SK-N-SH treated with all-trans-retinoic acid at 6 μM for 48 hours (cell line): ENCODE data around the gene DNAH8.

Experiments
- ATAC-seq: fragments of 200-7000 bp; cut with Tn5 transposase; 3 replicates; pipeline ENCODE4 v1.9.1; 2020; ENCODE audit warnings: mild to moderate bottlenecking, moderate library complexity
- ARNTL ChIP-seq: fragments of 450-650 bp; formaldehyde crosslinking; IDR thresholded peaks from 2 replicates; pipeline ENCODE4 v1.5.0; 2020; ENCODE audit warnings: low read depth, mild to moderate bottlenecking, moderate library complexity, borderline replicate concordance
- BACH2 ChIP-seq: fragments of 250-450 bp; sonication (Bioruptor Pico); IDR thresholded peaks from 2 replicates; pipeline ENCODE4 v1.9.0; 2021; ENCODE audit warnings: mild to moderate bottlenecking, borderline replicate concordance
- CSDC2 ChIP-seq: fragments of 250-450 bp; sonication (Bioruptor Pico); IDR thresholded peaks from 2 replicates; pipeline ENCODE4 v1.5.0; 2020; ENCODE audit warnings: mild to moderate bottlenecking, moderate library complexity
- ESRRG ChIP-seq: fragments of 250-450 bp; sonication (Bioruptor Pico); IDR thresholded peaks from 2 replicates; pipeline ENCODE4 v1.6.1; 2021; ENCODE audit warnings: mild to moderate bottlenecking
- ISL1 ChIP-seq: fragments of 250-450 bp; sonication (Bioruptor Pico); IDR thresholded peaks from 2 replicates; pipeline ENCODE4 v2.1.2; 2022; ENCODE audit warnings: mild to moderate bottlenecking, moderate library complexity
- OSR1 ChIP-seq: fragments of 250-450 bp; sonication (Bioruptor Pico); IDR thresholded peaks from 2 replicates; pipeline ENCODE4 v1.8.0; 2022; ENCODE audit warnings: moderate library complexity, mild to moderate bottlenecking, inconsistent platforms
- PATZ1 ChIP-seq: fragments of 250-450 bp; sonication (Bioruptor Pico); IDR thresholded peaks from 2 replicates; pipeline ENCODE4 v1.8.0; 2020; ENCODE audit warnings: mild to moderate bottlenecking, moderate library complexity, borderline replicate concordance
- PPARA ChIP-seq: fragments of 250-450 bp; sonication (Bioruptor Pico); IDR thresholded peaks from 2 replicates; pipeline ENCODE4 v1.5.0; 2020; ENCODE audit warnings: mild to moderate bottlenecking, borderline replicate concordance
- RARB ChIP-seq: fragments of 250-450 bp; sonication (Bioruptor Pico); IDR thresholded peaks from 2 replicates; pipeline ENCODE4 v1.8.0; 2021; ENCODE audit warnings: mild to moderate bottlenecking, moderate library complexity
- SNAI2 ChIP-seq: fragments of 250-450 bp; sonication (Bioruptor Pico); IDR thresholded peaks from 2 replicates; pipeline ENCODE4 v1.5.0; 2020; ENCODE audit warnings: mild to moderate bottlenecking, moderate library complexity
- TCF4 ChIP-seq: fragments of 250-450 bp; sonication (Bioruptor Pico); IDR thresholded peaks from 2 replicates; pipeline ENCODE4 v1.8.0; 2021; ENCODE audit warnings: mild to moderate bottlenecking, moderate library complexity, borderline replicate concordance
- ZC3H10 ChIP-seq: fragments of 250-450 bp; sonication (Bioruptor Pico); IDR thresholded peaks from 2 replicates; pipeline ENCODE4 v1.5.1; 2021; ENCODE audit warnings: mild to moderate bottlenecking, moderate library complexity
- ZFP3 ChIP-seq: fragments of 250-450 bp; sonication (Bioruptor Pico); IDR thresholded peaks from 2 replicates; pipeline ENCODE4 v1.5.0; 2020; ENCODE audit warnings: mild to moderate bottlenecking, moderate library complexity
- ZFP30 ChIP-seq: fragments of 450-650 bp; formaldehyde crosslinking; IDR thresholded peaks from 2 replicates; pipeline ENCODE4 v1.5.0; 2022; ENCODE audit warnings: mild to moderate bottlenecking, moderate library complexity
- ZNF565 ChIP-seq: fragments of 450-650 bp; formaldehyde crosslinking; conservative IDR thresholded peaks from 2 replicates; pipeline ENCODE4 v1.5.0; 2020; ENCODE audit warnings: low read depth, mild to moderate bottlenecking, moderate library complexity
- ZNF70 ChIP-seq: fragments of 450-650 bp; formaldehyde crosslinking; IDR thresholded peaks from 2 replicates; pipeline ENCODE4 v1.5.0; 2020; ENCODE audit warnings: mild to moderate bottlenecking, moderate library complexity
- ZNF8 ChIP-seq: fragments of 450-650 bp; formaldehyde crosslinking; IDR thresholded peaks from 2 replicates; pipeline ENCODE4 v1.5.0; 2020; ENCODE audit warnings: mild to moderate bottlenecking, moderate library complexity
- TF ChIP-seq, protein P1 (sequence below): fragments of 250-450 bp; sonication (Bioruptor Pico); IDR thresholded peaks from 2 replicates; pipeline ENCODE4 v1.5.1; 2021; ENCODE audit warnings: mild to moderate bottlenecking, moderate library complexity
- TF ChIP-seq, protein P2 (sequence below): fragments of 250-450 bp; sonication (Bioruptor Pico); IDR thresholded peaks from 2 replicates; pipeline ENCODE4 v1.8.0; 2021; ENCODE audit warnings: low read depth, mild to moderate bottlenecking, moderate library complexity, borderline replicate concordance
- TF ChIP-seq, protein P3 (sequence below): fragments of 250-450 bp; sonication (Bioruptor Pico); IDR thresholded peaks from 2 replicates; pipeline ENCODE4 v1.5.0; 2020; ENCODE audit warnings: mild to moderate bottlenecking, moderate library complexity
- TF ChIP-seq, protein P4 (sequence below): fragments of 250-450 bp; sonication (Bioruptor Pico); IDR thresholded peaks from 2 replicates; pipeline ENCODE4 v1.5.1; 2020; ENCODE audit warnings: low read depth, mild to moderate bottlenecking, moderate library complexity

The DNAH8 gene

DNA sequence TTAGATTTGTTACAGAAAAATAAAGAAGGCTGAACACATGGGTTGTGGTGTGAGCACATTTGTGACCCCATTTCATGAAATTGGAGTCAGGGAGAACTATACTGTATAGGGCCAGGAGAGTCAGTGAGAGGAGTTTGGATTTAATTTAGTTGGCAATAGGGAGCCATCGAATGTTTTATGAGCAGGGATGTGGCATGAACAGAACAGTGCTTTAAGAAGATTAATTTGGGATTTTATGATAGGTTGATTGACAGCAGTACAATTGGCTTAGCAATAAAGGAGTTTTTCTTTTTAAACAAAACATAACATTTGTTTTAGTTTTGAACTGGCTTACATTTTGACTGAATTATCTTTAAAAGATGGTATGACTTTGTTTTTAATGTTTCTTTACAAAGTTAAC is 227.9 kb downstream of the DNAH8 start:
- TF ChIP-seq OSR1 (CRISPR knock-in tag), result no peak
- TF ChIP-seq SNAI2 (CRISPR knock-in tag), result no peak
- TF ChIP-seq ISL1 (CRISPR knock-in tag), result no peak
- TF ChIP-seq TCF4, result no peak
- TF ChIP-seq ZFP3 (CRISPR knock-in tag), result no peak
- TF ChIP-seq ZC3H10, result no peak
- TF ChIP-seq, protein P1, sequence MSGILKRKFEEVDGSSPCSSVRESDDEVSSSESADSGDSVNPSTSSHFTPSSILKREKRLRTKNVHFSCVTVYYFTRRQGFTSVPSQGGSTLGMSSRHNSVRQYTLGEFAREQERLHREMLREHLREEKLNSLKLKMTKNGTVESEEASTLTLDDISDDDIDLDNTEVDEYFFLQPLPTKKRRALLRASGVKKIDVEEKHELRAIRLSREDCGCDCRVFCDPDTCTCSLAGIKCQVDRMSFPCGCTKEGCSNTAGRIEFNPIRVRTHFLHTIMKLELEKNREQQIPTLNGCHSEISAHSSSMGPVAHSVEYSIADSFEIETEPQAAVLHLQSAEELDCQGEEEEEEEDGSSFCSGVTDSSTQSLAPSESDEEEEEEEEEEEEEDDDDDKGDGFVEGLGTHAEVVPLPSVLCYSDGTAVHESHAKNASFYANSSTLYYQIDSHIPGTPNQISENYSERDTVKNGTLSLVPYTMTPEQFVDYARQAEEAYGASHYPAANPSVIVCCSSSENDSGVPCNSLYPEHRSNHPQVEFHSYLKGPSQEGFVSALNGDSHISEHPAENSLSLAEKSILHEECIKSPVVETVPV (CRISPR knock-in tag), result no peak
- no peak for ATAC-seq

DNA sequence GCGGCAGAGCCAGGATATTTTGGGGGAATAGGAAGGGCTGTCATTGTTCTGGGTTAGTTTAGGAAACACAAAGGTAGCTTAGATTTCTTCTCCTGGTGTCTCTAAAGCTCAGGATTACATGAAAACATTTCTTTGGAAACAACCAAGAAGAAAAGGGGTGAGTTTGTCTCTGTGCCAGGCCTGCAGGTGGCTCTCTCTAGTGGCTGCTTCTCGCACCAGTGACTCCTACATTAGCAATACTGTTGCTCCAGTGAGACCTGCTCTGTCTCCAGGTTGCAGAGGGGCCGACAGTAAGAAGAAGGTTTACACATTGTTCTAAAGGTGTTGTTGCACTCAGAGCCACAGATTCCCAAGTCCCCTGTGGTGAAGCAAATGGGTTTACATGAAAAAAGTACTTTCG is 228.9 kb downstream of the DNAH8 start:
- no peak for ATAC-seq
- TF ChIP-seq ZNF70 (CRISPR knock-in tag) (no peak), SNAI2 (CRISPR knock-in tag) (no peak), CSDC2 (CRISPR knock-in tag) (no peak), ZFP3 (CRISPR knock-in tag) (no peak), ISL1 (CRISPR knock-in tag) (no peak), ZNF8 (CRISPR knock-in tag) (no peak)

GRCh38 chr6:38944655-38945279 is 229.7 kb downstream of the DNAH8 start:
- TF ChIP-seq ZNF8 (CRISPR knock-in tag) (no peak), BACH2 (CRISPR knock-in tag) (no peak), ZFP3 (CRISPR knock-in tag) (no peak), ISL1 (CRISPR knock-in tag) (no peak), ARNTL (CRISPR knock-in tag) (no peak), RARB (no peak)
- TF ChIP-seq, protein P2, sequence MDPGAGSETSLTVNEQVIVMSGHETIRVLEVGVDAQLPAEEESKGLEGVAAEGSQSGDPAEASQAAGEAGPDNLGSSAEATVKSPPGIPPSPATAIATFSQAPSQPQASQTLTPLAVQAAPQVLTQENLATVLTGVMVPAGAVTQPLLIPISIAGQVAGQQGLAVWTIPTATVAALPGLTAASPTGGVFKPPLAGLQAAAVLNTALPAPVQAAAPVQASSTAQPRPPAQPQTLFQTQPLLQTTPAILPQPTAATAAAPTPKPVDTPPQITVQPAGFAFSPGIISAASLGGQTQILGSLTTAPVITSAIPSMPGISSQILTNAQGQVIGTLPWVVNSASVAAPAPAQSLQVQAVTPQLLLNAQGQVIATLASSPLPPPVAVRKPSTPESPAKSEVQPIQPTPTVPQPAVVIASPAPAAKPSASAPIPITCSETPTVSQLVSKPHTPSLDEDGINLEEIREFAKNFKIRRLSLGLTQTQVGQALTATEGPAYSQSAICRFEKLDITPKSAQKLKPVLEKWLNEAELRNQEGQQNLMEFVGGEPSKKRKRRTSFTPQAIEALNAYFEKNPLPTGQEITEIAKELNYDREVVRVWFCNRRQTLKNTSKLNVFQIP (CRISPR knock-in tag), result no peak
- no peak for ATAC-seq

DNA sequence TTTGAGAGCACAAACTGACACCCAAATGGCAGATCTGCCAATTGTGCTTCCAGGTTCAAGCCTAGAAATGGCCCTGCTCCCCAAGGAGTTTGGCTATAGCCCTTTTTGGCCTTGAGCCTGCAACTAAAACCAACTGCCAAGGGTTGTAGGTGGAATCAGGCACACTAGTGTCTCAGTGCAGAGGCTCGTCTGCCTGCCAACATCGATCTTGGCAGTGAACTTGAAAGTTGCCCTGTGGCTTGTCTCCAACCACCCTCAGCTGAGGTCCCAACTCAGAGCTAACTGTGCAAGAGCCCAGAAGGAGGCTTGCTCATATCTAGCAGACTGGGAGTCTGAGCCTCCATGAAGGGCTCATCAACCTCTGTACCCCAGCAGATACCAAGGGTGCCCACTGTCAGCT is 240.8 kb downstream of the DNAH8 start:
- TF ChIP-seq ZNF565 (CRISPR knock-in tag), result no peak
- TF ChIP-seq RARB, result no peak
- no peak for TF ChIP-seq PATZ1
- no peak for TF ChIP-seq BACH2 (CRISPR knock-in tag)
- TF ChIP-seq TCF4, result no peak
- no peak for TF ChIP-seq CSDC2 (CRISPR knock-in tag)
- no peak for TF ChIP-seq ZC3H10
- TF ChIP-seq, protein P3, sequence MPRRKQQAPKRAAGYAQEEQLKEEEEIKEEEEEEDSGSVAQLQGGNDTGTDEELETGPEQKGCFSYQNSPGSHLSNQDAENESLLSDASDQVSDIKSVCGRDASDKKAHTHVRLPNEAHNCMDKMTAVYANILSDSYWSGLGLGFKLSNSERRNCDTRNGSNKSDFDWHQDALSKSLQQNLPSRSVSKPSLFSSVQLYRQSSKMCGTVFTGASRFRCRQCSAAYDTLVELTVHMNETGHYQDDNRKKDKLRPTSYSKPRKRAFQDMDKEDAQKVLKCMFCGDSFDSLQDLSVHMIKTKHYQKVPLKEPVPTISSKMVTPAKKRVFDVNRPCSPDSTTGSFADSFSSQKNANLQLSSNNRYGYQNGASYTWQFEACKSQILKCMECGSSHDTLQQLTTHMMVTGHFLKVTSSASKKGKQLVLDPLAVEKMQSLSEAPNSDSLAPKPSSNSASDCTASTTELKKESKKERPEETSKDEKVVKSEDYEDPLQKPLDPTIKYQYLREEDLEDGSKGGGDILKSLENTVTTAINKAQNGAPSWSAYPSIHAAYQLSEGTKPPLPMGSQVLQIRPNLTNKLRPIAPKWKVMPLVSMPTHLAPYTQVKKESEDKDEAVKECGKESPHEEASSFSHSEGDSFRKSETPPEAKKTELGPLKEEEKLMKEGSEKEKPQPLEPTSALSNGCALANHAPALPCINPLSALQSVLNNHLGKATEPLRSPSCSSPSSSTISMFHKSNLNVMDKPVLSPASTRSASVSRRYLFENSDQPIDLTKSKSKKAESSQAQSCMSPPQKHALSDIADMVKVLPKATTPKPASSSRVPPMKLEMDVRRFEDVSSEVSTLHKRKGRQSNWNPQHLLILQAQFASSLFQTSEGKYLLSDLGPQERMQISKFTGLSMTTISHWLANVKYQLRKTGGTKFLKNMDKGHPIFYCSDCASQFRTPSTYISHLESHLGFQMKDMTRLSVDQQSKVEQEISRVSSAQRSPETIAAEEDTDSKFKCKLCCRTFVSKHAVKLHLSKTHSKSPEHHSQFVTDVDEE (CRISPR knock-in tag), result no peak
- no peak for TF ChIP-seq PPARA (CRISPR knock-in tag)
- no peak for TF ChIP-seq ZFP30 (CRISPR knock-in tag)
- no peak for TF ChIP-seq OSR1 (CRISPR knock-in tag)
- TF ChIP-seq, protein P4, sequence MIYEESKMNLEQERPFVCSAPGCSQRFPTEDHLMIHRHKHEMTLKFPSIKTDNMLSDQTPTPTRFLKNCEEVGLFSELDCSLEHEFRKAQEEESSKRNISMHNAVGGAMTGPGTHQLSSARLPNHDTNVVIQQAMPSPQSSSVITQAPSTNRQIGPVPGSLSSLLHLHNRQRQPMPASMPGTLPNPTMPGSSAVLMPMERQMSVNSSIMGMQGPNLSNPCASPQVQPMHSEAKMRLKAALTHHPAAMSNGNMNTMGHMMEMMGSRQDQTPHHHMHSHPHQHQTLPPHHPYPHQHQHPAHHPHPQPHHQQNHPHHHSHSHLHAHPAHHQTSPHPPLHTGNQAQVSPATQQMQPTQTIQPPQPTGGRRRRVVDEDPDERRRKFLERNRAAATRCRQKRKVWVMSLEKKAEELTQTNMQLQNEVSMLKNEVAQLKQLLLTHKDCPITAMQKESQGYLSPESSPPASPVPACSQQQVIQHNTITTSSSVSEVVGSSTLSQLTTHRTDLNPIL (CRISPR knock-in tag), result no peak
- TF ChIP-seq ZNF70 (CRISPR knock-in tag), result no peak
- TF ChIP-seq ESRRG, result no peak
- TF ChIP-seq ARNTL (CRISPR knock-in tag), result no peak
- TF ChIP-seq ZFP3 (CRISPR knock-in tag), result no peak
- no peak for ATAC-seq
